DMS79 treated with DMSO at 0.1 percent for 48 hours (cell line): ENCODE data around the gene GRIK4.

Source experiments
- DNase-seq: peaks from one replicate; lab custom pipeline; 2025; lab: John Stamatoyannopoulos, UW

Gene GRIK4

GRCh38 chr11:120707098-120707497 lies 195.6 kb downstream of the GRIK4 start:
- no peak for DNase-seq

- DNase-seq, result no peak
Observed at GRCh38 chr11:120707663-120708062, 196.1 kb downstream of the GRIK4 start.

GRCh38 chr11:120708511-120709183 lies 197.1 kb downstream of the GRIK4 start:
- no peak for DNase-seq

- DNase-seq, result no peak
Observed at GRCh38 chr11:120709808-120710207, 198.3 kb downstream of the GRIK4 start.

- no peak for DNase-seq
Observed at GRCh38 chr11:120710354-120711131, 199.0 kb downstream of the GRIK4 start.

GRCh38 chr11:120712014-120712413 lies 200.5 kb downstream of the GRIK4 start:
- DNase-seq, result no peak

GRCh38 chr11:120712881-120713280 lies 201.3 kb downstream of the GRIK4 start:
- DNase-seq, result no peak

- DNase-seq, result no peak
Observed at GRCh38 chr11:120713296-120713695, 201.7 kb downstream of the GRIK4 start.

GRCh38 chr11:120714438-120714837 lies 202.9 kb downstream of the GRIK4 start:
- DNase-seq, result no peak

GRCh38 chr11:120715239-120715638 lies 203.7 kb downstream of the GRIK4 start:
- no peak for DNase-seq

GRCh38 chr11:120717042-120717441 lies 205.5 kb downstream of the GRIK4 start:
- no peak for DNase-seq

GRCh38 chr11:120717623-120718022 lies 206.1 kb downstream of the GRIK4 start:
- no peak for DNase-seq

- DNase-seq, result no peak
Observed at GRCh38 chr11:120718171-120718570, 206.6 kb downstream of the GRIK4 start.

GRCh38 chr11:120719348-120719747 lies 207.8 kb downstream of the GRIK4 start:
- DNase-seq, result no peak

GRCh38 chr11:120720760-120721159 lies 209.2 kb downstream of the GRIK4 start:
- no peak for DNase-seq

GRCh38 chr11:120722524-120722923 lies 211.0 kb downstream of the GRIK4 start:
- no peak for DNase-seq

- DNase-seq, result no peak
Observed at GRCh38 chr11:120723751-120724150, 212.2 kb downstream of the GRIK4 start.

- no peak for DNase-seq
Observed at GRCh38 chr11:120727752-120728151, 216.2 kb downstream of the GRIK4 start.

- no peak for DNase-seq
Observed at GRCh38 chr11:120735035-120735434, 223.5 kb downstream of the GRIK4 start.

- DNase-seq, result no peak
Observed at GRCh38 chr11:120738516-120739046, 227.0 kb downstream of the GRIK4 start.

- no peak for DNase-seq
Observed at GRCh38 chr11:120739780-120740179, 228.2 kb downstream of the GRIK4 start.

GRCh38 chr11:120740380-120740779 lies 228.8 kb downstream of the GRIK4 start:
- DNase-seq, result no peak
